HFFc6 (cell line): ENCODE results near the gene THOC7. TPM values are rescaled to one million over a fixed set of nuclear protein-coding genes. Genes with fewer than 3 reads are reported as not detected.

ENCODE experiments used
- DNase-seq: peaks from one replicate; pipeline ENCODE4 v3.0.0-alpha.2; 2018
- H3K27ac Mint-ChIP-seq: 2 replicates; pipeline ENCODE4 v1.8.0; 2020; ENCODE audit warnings: mild to moderate bottlenecking, mixed read lengths
- H3K27me3 Mint-ChIP-seq: 2 replicates; pipeline ENCODE4 v1.8.0; 2021; ENCODE audit warnings: mild to moderate bottlenecking, moderate library complexity, mixed read lengths; ENCODE audit not compliant: insufficient read depth
- H3K36me3 Mint-ChIP-seq: 2 replicates; pipeline ENCODE4 v1.8.0; 2021; ENCODE audit warnings: low read depth, mixed read lengths
- H3K4me1 Mint-ChIP-seq: 2 replicates; pipeline ENCODE4 v1.8.0; 2020; ENCODE audit warnings: low read depth, mixed read lengths
- H3K4me3 Mint-ChIP-seq: 2 replicates; pipeline ENCODE4 v1.8.0; 2020; ENCODE audit warnings: mild to moderate bottlenecking, moderate library complexity, mixed read lengths
- H3K9me3 Mint-ChIP-seq: 2 replicates; pipeline ENCODE4 v1.8.0; 2020; ENCODE audit warnings: mild to moderate bottlenecking, mixed read lengths
- total RNA-seq, 6 experiments: library from RNA; stranded (reverse); fragmentation: NEBNext Ultra II Directional; extraction: Animal tissue kit (Norgen Biotek cat#: 25700); gene quantifications; 2 replicates in 1 of 6; 3 replicates in 5 of 6; pipeline ENCODE4 v1.2.3, GENCODE V29; 2021
- TF ChIP-seq, protein P1 (sequence below): fragments of 200-600 bp; sonication (generic); IDR thresholded peaks from 2 replicates; pipeline ENCODE4 v1.5.0; 2021; ENCODE audit warnings: antibody characterized with exemption, mild to moderate bottlenecking

The THOC7 gene
- total RNA-seq, 6 experiments from 2014 or later = 68.2 to 82.5 (median 74.3) TPM

DNA sequence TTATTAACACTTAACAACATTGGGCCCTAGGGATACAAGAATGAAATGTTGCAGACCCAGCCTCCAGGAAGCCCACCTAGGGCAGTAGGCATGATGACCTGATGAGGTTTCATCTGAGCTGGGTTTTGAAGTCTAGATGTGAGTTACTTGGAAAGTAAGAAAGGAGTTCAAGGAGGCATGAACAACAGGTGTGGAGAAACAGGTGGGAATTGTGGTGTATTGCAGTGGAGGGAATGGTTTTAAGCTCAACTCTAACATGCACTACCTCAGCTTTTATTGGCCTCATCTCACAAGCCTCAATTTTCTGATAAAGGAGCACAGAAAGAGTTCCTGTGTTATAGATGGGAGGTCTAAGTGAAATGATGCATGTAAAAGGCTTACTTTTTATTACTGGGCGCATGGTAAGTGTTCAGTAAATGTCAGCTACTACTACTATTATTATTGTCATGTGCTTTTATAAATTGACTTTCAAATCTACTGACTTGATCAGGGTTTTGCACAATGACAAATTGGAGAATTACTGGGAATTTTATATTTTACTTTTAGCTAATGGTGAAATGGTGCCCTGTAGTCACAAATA, 29.3 kb upstream of the THOC7 start:
- TF ChIP-seq, protein P1, sequence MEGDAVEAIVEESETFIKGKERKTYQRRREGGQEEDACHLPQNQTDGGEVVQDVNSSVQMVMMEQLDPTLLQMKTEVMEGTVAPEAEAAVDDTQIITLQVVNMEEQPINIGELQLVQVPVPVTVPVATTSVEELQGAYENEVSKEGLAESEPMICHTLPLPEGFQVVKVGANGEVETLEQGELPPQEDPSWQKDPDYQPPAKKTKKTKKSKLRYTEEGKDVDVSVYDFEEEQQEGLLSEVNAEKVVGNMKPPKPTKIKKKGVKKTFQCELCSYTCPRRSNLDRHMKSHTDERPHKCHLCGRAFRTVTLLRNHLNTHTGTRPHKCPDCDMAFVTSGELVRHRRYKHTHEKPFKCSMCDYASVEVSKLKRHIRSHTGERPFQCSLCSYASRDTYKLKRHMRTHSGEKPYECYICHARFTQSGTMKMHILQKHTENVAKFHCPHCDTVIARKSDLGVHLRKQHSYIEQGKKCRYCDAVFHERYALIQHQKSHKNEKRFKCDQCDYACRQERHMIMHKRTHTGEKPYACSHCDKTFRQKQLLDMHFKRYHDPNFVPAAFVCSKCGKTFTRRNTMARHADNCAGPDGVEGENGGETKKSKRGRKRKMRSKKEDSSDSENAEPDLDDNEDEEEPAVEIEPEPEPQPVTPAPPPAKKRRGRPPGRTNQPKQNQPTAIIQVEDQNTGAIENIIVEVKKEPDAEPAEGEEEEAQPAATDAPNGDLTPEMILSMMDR = no peak
- Mint-ChIP-seq H3K36me3 (peaks cover 5% of the 10 kb centered on the region; the same call in 1 of the 2 replicates), H3K9me3 (no peaks in the 10 kb centered on the region), H3K4me3 (no peak overlapping the region), H3K4me1 (peaks cover 22% of the 10 kb centered on the region), H3K27me3 (no peaks in the 10 kb centered on the region; the same call in 1 of the 2 replicates), H3K27ac (no peak overlapping the region)
- DNase-seq = no peak

DNA sequence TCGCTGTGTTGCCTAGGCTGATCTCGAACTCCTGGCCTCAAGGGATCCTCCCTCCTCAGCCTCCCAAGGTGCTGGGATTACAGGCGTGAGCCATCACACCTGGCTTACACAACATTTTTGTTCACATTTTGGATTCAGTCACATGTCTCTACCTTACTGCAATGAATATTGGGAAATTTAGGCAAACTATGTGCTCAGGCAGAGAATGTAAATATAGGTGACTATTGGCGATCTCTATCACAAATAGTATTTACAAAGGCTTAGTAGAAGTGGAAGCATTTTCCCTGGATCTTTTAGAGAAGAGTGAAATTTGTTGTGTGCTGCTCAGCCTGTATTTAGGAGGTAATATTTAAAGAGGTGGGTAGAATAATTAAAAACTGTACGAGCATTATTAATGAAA, 27.9 kb upstream of the THOC7 start:
- TF ChIP-seq, protein P1 = no peak
- Mint-ChIP-seq H3K27ac (no peak overlapping the region), H3K36me3 (peaks cover 5% of the 10 kb centered on the region; the same call in 1 of the 2 replicates), H3K27me3 (no peaks in the 10 kb centered on the region; the same call in 1 of the 2 replicates), H3K4me1 (peaks cover 17% of the 10 kb centered on the region), H3K4me3 (no peak overlapping the region), H3K9me3 (no peaks in the 10 kb centered on the region)
- DNase-seq = no peak

DNA sequence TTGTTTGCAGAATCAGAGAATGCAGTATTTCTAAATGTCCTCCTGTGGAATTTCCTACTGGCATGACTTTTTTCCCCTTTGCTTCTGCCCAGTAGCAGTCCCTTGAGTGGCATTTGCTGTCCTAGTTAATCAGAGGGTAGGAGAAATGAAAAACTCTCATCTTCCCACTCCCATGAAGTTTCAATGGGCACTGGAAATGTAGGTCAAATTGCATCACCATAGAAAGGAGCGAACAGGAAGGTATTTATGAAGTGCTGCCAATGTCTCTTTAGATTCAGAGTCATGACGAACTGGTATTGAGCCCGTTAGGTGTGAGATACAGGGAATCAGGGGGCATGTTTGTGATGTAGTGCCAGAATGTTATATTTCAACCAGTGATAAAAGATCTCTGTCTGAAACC, 23.3 kb upstream of the THOC7 start:
- no peaks in the 10 kb centered on the region for H3K9me3 Mint-ChIP-seq
- H3K27ac Mint-ChIP-seq = no peak overlapping the region
- no peaks in the 10 kb centered on the region for H3K36me3 Mint-ChIP-seq

DNA sequence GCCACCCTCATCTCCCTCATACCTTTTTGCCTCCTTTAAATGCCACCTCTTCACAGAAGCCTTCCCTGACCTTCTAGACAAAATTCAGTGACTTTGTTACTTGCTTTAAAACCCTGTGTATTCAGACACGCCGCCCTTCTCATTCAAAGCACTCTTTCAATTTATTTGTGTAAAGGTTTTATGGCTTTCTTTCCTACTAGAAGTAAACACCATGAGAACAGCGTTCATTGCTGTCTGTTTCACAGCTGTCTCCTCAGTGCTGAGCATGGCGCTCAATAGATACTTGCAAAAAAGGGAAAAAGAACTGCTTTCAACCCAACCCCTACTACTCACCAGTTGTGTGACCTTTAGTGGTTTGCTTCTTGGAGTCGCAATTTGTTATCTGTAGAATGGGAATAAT, 17.0 kb upstream of the THOC7 start:
- Mint-ChIP-seq H3K36me3 (no peaks in the 10 kb centered on the region), H3K27ac (no peak overlapping the region), H3K9me3 (no peaks in the 10 kb centered on the region), H3K4me3 (no peak overlapping the region), H3K27me3 (no peaks in the 10 kb centered on the region), H3K4me1 (peaks cover 30% of the 10 kb centered on the region)
- TF ChIP-seq, protein P1 = no peak
- no peak for DNase-seq

More for the DNA sequence above, 23.3 kb upstream of the THOC7 start:
- Mint-ChIP-seq H3K4me3 (no peak overlapping the region), H3K27me3 (no peaks in the 10 kb centered on the region), H3K4me1 (peaks cover 6% of the 10 kb centered on the region)
- DNase-seq = no peak
- TF ChIP-seq, protein P1 = no peak

DNA sequence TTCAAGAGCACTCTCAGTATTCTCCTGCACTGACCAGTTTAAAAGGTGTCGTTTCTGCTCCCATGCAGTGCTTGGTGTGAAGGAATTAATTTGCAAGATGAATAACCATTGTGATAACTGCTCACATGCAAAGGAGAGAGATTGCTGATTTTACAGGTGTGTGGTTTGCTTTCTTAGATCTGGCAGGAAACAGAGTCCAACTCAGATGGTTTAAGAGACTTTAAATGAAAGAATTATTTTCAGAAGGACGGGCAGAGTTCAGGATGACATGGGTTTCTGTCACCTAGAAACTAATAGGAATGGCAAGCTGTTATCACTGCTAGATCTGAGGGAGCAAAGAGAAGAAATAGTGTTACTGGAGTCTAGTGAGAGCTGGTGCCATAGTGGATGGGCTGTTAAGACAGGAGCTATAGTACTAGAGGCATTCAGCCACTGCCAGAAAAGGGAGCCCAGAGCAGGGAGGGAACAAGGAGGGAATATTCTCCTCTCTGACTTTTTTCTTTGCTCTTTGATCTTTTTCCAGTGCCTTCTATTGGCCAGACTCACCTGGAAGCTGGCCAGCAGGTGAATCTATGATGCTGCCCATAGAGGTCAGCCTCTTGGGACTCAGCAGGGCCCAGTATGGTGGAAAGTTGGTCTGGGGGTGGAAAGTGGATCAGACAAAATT, 14.9 kb upstream of the THOC7 start:
- Mint-ChIP-seq H3K9me3 (no peaks in the 10 kb centered on the region), H3K27me3 (no peaks in the 10 kb centered on the region), H3K27ac (no peak overlapping the region), H3K4me3 (no peak overlapping the region), H3K4me1 (peaks cover 35% of the 10 kb centered on the region), H3K36me3 (no peaks in the 10 kb centered on the region)
- no peak for DNase-seq
- TF ChIP-seq, protein P1 = no peak
